ENCODE measurements around the gene SAFB2.

- TF ChIP-seq CTCF (IDR thresholded peaks at IDR 0.05 in 4 of 5, conservative IDR thresholded peaks at IDR 0.05 in 1 of 5): no peak
- TF ChIP-seq POLR2A (IDR thresholded peaks at IDR 0.05): no peak
Observed at GRCh38 chr19:5603626-5604025, 18.9 kb downstream of the SAFB2 start.
